Psoas muscle (tissue), 8 donors: ENCODE results near the gene SPTLC1. TPM values are rescaled to one million over a fixed set of nuclear protein-coding genes. Genes with fewer than 3 reads are reported as not detected.
"Not testable (repeated sequence)": the region's sequence is repeated elsewhere in the genome, so short reads cannot be mapped to it uniquely, and the experiment has no call there.

Source experiments
- ATAC-seq, 4 donors: fragments of 200-7000 bp; cut with Tn5 transposase; one replicate each; pipeline ENCODE4 v1.9.1; 2020; ENCODE audit warnings: moderate library complexity in 3 of 4, mild to moderate bottlenecking in 2 of 4
- DNase-seq, 2 donors: peaks; one replicate each; pipeline ENCODE4 v3.0.0-alpha.2; 2020
- H3K27ac ChIP-seq: fragments of 200-600 bp; one replicate; pipeline ENCODE4 v1.8.0; 2022
- H3K27me3 ChIP-seq, 3 donors: fragments of 200-600 bp in 1 of 3; one replicate each; pipeline versions ENCODE4 v1.6.1 to v1.8.0; 2013 to 2022; ENCODE audit warnings: low read length in 2 of 3, mild to moderate bottlenecking in 2 of 3, moderate library complexity in 1 of 3; ENCODE audit not compliant: insufficient read depth in 3 of 3
- H3K36me3 ChIP-seq, 2 donors: fragments of 200-600 bp in 1 of 2; one replicate each; pipeline versions ENCODE4 v1.6.1 to v1.8.0; 2013 to 2022; ENCODE audit warnings: low read depth in 1 of 2, mild to moderate bottlenecking in 1 of 2, moderate library complexity in 1 of 2; ENCODE audit not compliant: insufficient read depth in 1 of 2
- H3K4me1 ChIP-seq: fragments of 200-600 bp; one replicate; pipeline ENCODE4 v1.8.0; 2022
- H3K4me3 ChIP-seq: fragments of 200-600 bp; one replicate; pipeline ENCODE4 v1.8.0; 2022; ENCODE audit warnings: mild to moderate bottlenecking
- H3K9me3 ChIP-seq: fragments of 200-600 bp; one replicate; pipeline ENCODE4 v1.8.0; 2022
- CTCF ChIP-seq: fragments of 200-600 bp; IDR thresholded peaks from one replicate; pipeline ENCODE4 v1.8.0; 2022; ENCODE audit warnings: antibody characterized with exemption
- WGBS, 3 donors: extraction: QIAGEN DNeasy Blood & Tissue Kit; methylation state at CpG; one replicate each; pipeline versions ENCODE4 v1.1.6 to v1.1.7; 2013; 5-methylcytosine and 5-hydroxymethylcytosine counted together
- intact Hi-C, 2 donors: fragments of 100-400 bp; cut with DNase I; formaldehyde crosslinking; loops; one replicate each; pipeline versions ENCODE4 v1.11.0 to v1.14.2; 2022
- polyA plus RNA-seq, 3 donors: library from polyadenylated mRNA; stranded (reverse); fragments of 200-250 nt; gene quantifications; one replicate each; pipeline ENCODE4 v1.2.3, GENCODE V29; 2013
- total RNA-seq, 4 donors: library from RNA; stranded (reverse); fragmentation: NEBNext Ultra II Directional in 2 of 4; extraction: Animal tissue kit (Norgen Biotek cat#: 25700) in 2 of 4; gene quantifications; one replicate each; pipeline versions ENCODE4 v1.2.1 to v1.2.4, GENCODE V29; 2021 to 2023
- donor health status: healthy with polysubstance abuse.
- donor health status: DM: no; HTN: no; CAD: no; lungs with moderate emphysema.
- donor health status: Bipolar disorder and iron deficiency.
- donor health status: healthy.
- donor health status: DM: yes; HTN: yes; CAD: no.
- donor health status: DM: no; HTN: no; CAD: no.
- donor health status: DM: no; HTN: no; CAD: no.
- donor health status: DM: yes; HTN: yes; CAD: no.

SPTLC1 gene
- total and polyA plus RNA-seq, 7 donors = 12.2 to 29.8 (median 20.9) TPM

DNA sequence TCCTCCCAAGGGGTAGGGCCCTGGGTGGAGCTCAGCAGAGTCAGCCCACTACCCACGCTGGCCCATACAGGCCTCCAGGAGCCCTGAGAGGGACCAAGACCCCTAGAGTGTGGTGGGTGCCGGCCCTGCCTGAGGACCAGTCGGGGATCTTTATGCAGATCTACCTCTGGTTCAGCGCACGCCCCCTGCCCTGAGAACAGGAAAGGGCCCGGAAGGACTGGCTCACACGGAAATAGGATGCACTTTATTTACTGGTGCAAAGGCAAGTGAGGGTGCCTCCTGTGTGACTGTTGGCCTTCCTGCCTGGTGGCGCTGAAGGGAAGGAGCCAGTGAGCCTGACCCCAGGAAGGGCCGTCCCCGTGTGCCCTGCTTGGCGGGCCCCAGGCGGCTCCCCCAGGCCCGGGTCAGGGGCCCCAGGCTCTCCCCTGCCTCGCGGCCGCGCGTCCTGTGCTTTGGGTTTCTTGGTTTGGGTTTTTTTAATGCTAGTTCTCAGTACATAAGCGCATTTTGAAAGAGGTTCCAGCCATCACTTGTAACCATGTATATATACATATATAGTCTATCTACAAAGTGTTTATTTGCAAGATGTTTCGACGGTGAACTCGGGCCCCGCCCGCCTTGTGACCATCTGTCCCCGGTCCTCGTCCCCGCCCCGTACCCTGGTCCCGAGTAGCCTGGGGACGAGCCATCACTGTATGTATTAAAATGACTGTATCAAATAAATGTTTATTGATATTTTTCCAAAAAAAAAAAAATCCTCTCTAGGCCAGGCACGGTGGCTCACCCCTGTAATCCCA lies 88.8 kb downstream of the SPTLC1 start:
- no peaks in the 10 kb centered on the region for H3K4me1 ChIP-seq
- H3K4me3 ChIP-seq = no peak overlapping the region
- 85 to 89% (median 87%) methylated on average over 26 to 31 of the region's 31 CpGs for WGBS, 3 donors
- DNase-seq = no peak
- intact Hi-C loops = no loop called here
- no peak for TF ChIP-seq CTCF
- ATAC-seq = no peak
- H3K9me3 ChIP-seq = no peaks in the 10 kb centered on the region
- no peaks in the 10 kb centered on the region for H3K27me3 ChIP-seq
- H3K36me3 ChIP-seq = peaks cover 0 to 12% of the 10 kb centered on the region in 2 donors
- H3K27ac ChIP-seq = no peak overlapping the region

- DNase-seq, H3K36me3 ChIP-seq, intact Hi-C loops, H3K27ac ChIP-seq, H3K27me3 ChIP-seq, H3K4me3 ChIP-seq, H3K9me3 ChIP-seq, ATAC-seq, H3K4me1 ChIP-seq: not testable (repeated sequence)
- WGBS, 3 donors = 65 to 70% (median 67%) methylated on average over 7 of the region's 7 CpGs
Observed at GRCh38 chr9:92021785-92022541, 93.2 kb downstream of the SPTLC1 start.

- intact Hi-C loops = no loop called here
- no peaks in the 10 kb centered on the region for H3K27me3 ChIP-seq
- H3K4me3 ChIP-seq = no peak overlapping the region
- H3K4me1 ChIP-seq = no peaks in the 10 kb centered on the region
- H3K36me3 ChIP-seq = no peaks in the 10 kb centered on the region
- TF ChIP-seq CTCF = no peak
- no peaks in the 10 kb centered on the region for H3K9me3 ChIP-seq
- 55 to 58% (median 57%) methylated on average over 5 of the region's 5 CpGs for WGBS, 3 donors
- no peak for DNase-seq
- H3K27ac ChIP-seq = no peak overlapping the region
- ATAC-seq = no peak
Observed at GRCh38 chr9:92019658-92020057, 95.6 kb downstream of the SPTLC1 start.

DNA sequence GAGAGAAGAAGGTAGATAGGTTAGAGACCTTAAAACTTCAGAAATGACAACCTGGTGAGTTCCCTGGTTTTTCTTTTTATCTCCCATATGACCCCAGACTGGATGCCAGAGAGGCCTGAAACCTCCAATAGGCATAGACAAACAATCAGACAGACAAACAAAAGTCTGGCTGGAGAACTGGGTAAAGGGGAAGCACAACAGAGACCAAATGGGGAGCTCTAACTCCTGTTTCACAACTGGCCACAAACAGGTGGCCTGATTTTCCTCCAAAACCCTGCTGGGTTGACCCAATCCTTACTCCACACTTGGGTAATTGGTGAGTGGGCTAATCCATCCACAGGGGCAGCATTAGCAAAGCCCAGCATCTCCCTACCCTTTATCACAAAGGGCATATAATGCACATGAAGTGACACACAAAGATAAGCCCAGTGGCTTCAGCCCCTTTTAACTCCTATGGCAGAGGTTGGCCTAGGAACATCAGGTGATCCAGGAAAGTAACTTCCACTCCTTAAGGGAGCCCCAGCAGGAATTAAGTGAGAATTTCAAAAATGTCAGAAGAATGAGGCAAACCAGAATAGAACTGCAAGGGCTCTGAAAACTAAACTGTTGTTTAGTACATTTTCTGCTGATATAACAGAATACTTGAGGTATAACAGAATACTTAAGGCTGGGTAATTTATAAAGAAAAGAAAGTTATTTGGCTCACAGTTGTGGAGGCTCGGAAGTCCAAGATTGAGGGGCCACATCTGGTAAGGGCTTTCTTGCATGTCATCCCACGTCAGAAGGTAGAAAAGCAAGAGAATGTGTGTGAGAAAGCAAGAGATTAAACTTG lies 104.3 kb downstream of the SPTLC1 start:
- no peaks in the 10 kb centered on the region for H3K4me1 ChIP-seq
- no peak overlapping the region for H3K27ac ChIP-seq
- no peaks in the 10 kb centered on the region for H3K9me3 ChIP-seq
- 54 to 72% (median 68%) methylated on average over 2 of the region's 2 CpGs for WGBS, 3 donors
- intact Hi-C loops = no loop called here
- H3K4me3 ChIP-seq = no peak overlapping the region
- no peaks in the 10 kb centered on the region for H3K27me3 ChIP-seq
- TF ChIP-seq CTCF = no peak
- no peak for DNase-seq
- no peaks in the 10 kb centered on the region for H3K36me3 ChIP-seq
- peak in 2 of 4 donors; percentile 48 to 49 for ATAC-seq

GRCh38 chr9:92010253-92010652 lies 105.0 kb downstream of the SPTLC1 start:
- H3K4me3 ChIP-seq, H3K9me3 ChIP-seq, H3K27ac ChIP-seq, H3K4me1 ChIP-seq, H3K27me3 ChIP-seq, intact Hi-C loops, H3K36me3 ChIP-seq: not testable (repeated sequence)
- DNase-seq (peak in 1 of 2 donors; percentile 51), ATAC-seq (peak in 1 of 4 donors; percentile 56)
- 42 to 52% (median 45%) methylated on average over 8 of the region's 8 CpGs for WGBS, 3 donors
